ENCODE data around the gene CDH24. TPM values are rescaled to one million over a fixed set of nuclear protein-coding genes. Genes with fewer than 3 reads are reported as not detected.

The CDH24 gene
- total RNA-seq, 6 donors from 2014 or later: 2.0 to 8.0 (median 4.2) TPM

GRCh38 chr14:23063601-23064000 lies 6.3 kb upstream of the CDH24 start:
- Histone ChIP-seq H3K27me3 (no peaks in the 10 kb centered on the region), H3K27ac (no peak overlapping the region), H3K36me3 (peaks cover 48 to 100% (median 95%) of the 10 kb centered on the region in 4 donors), H3K4me3 (no peak overlapping the region), H3K4me1 (peaks cover 9 to 11% (median 10%) of the 10 kb centered on the region in 4 donors), H3K9me3 (no peaks in the 10 kb centered on the region)
- ATAC-seq (ENCODE audit: low FRiP score in 2 of 2) (no peak), DNase-seq (no peak)
- TF ChIP-seq EP300 (IDR thresholded peaks at IDR 0.05): no peak
- TF ChIP-seq, protein P1, sequence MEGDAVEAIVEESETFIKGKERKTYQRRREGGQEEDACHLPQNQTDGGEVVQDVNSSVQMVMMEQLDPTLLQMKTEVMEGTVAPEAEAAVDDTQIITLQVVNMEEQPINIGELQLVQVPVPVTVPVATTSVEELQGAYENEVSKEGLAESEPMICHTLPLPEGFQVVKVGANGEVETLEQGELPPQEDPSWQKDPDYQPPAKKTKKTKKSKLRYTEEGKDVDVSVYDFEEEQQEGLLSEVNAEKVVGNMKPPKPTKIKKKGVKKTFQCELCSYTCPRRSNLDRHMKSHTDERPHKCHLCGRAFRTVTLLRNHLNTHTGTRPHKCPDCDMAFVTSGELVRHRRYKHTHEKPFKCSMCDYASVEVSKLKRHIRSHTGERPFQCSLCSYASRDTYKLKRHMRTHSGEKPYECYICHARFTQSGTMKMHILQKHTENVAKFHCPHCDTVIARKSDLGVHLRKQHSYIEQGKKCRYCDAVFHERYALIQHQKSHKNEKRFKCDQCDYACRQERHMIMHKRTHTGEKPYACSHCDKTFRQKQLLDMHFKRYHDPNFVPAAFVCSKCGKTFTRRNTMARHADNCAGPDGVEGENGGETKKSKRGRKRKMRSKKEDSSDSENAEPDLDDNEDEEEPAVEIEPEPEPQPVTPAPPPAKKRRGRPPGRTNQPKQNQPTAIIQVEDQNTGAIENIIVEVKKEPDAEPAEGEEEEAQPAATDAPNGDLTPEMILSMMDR (IDR thresholded peaks at IDR 0.05): no peak
- no peak for TF ChIP-seq POLR2A (IDR thresholded peaks at IDR 0.05)
- no peak for TF ChIP-seq POLR2AphosphoS5 (IDR thresholded peaks at IDR 0.05)
- 92 to 95% methylated on average over 5 of the region's 5 CpGs for WGBS, 2 donors

DNA sequence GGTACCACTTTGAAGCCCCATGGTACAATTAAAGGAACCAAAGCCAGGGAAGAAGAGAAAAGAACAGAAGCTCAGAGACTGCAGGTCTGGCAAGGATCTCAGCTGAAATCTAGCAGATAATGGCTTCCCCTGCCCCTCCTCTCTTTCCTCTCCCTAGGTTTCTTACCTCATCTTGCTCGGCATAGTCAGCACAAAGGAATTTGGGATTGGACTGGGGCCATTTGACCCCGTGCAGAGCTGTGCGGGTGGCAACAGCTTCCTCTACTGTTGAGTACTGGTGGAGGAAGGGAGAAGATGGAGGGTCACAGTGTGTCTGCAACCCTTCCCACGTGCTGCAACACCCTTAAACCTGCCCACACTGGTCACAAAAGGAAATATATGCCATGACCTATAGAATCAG lies 4.7 kb upstream of the CDH24 start:
- ATAC-seq (ENCODE audit: low FRiP score in 2 of 2) (peak; percentile 38 to 64), DNase-seq (peak in 1 of 2 donors; percentile 72)
- Histone ChIP-seq H3K4me1 (peaks cover 13 to 17% (median 15%) of the 10 kb centered on the region in 4 donors), H3K27ac (peak overlapping the region in 3 of 4 donors; percentile 48 to 53 (median 49)), H3K4me3 (no peak overlapping the region), H3K36me3 (peaks cover 44 to 88% (median 81%) of the 10 kb centered on the region in 4 donors), H3K9me3 (no peaks in the 10 kb centered on the region), H3K27me3 (no peaks in the 10 kb centered on the region)
- TF ChIP-seq EP300 (IDR thresholded peaks at IDR 0.05): no peak
- peak in 1 of 2 donors; percentile 38 for TF ChIP-seq POLR2AphosphoS5 (IDR thresholded peaks at IDR 0.05)
- WGBS, 2 donors: 8 to 29% methylated on average over 4 of the region's 4 CpGs

DNA sequence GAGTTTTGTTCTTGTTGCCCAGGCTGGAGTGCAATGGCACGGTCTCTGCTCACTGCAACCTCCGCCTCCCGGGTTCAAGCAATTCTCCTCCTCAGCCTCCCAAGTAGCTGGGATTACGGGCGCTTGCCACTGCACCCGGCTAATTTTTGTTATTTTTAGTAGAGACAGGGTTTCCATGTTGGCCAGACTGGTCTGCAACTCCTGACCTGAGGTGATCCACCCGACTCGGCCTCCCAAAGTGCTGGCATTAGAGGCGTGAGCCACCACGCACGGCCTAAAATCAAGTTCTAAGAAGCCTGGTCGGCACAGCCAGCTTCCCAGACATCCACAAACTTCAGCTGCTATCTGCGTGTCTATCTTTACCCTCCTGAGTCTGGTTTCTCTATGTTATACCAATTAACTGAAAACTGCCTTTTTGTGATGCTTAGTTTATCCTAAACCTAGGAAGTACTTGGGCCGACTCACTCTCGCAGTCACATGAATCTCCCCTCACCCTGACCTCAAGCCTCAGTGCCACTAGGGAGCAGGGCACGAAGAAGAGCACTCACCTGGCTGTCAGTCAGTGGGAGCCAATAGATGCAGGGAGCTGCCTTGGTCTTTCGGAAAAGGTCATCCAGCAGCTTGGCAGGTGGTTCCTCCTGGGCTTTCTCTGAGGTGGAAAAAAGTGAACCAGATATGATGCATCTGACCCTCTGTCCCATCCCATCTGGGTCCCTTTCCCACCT lies 3.4 kb upstream of the CDH24 start:
- Histone ChIP-seq H3K27me3 (no peaks in the 10 kb centered on the region), H3K9me3 (no peaks in the 10 kb centered on the region), H3K4me1 (peaks cover 24 to 29% (median 28%) of the 10 kb centered on the region in 4 donors), H3K27ac (no peak overlapping the region), H3K36me3 (peaks cover 44 to 75% (median 68%) of the 10 kb centered on the region in 4 donors), H3K4me3 (no peak overlapping the region)
- WGBS, 2 donors: 94 to 96% methylated on average over 17 of the region's 17 CpGs
- TF ChIP-seq EP300 (IDR thresholded peaks at IDR 0.05): no peak
- no peak for TF ChIP-seq POLR2AphosphoS5 (IDR thresholded peaks at IDR 0.05)
- TF ChIP-seq, protein P1 (IDR thresholded peaks at IDR 0.05): no peak
- TF ChIP-seq POLR2A (IDR thresholded peaks at IDR 0.05): no peak
- DNase-seq (peak in 1 of 2 donors; percentile 3), ATAC-seq (ENCODE audit: low FRiP score in 2 of 2) (no peak)

DNA sequence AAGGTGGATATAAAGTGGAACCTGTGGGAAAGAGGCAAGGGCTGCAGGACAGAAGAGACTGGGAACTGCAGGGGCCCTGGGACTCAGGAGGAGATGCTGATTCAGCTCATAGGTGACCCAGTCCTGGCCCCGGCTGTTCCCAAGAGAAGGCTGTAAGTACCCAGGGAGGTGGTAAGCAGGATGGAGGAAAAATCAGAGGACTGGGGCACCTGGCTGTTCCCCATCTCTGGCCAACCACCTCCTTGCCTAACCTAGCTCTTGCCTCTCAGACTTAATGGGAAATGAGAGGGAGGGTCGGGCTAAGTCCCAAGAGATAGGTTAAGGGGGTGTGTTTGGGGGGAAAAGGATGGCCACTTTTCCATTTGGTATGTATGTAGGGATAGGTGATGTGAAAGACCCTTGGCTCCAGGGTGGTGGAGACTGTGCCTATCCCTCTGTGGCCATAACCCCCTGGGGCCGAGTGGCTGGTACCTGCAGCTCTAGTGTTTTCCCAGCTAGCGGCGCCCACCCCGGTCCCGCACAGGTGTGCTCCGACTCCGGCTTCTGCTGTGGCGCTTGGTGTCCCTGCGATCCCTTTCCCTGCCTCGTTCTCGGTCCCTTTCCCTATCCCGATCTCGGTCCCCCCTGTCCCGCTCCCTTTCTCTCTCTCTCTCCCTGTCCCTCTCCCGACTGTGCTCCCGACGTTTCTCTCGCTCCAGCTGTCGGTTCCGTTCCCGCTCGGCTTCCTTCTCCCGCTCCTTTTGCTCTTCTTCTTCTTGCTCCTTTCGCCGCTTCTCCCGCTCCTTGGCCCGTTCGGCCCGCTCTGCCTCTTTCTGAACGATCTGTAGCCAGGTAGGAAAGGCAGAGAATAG lies 1.6 kb upstream of the CDH24 start:
- ATAC-seq (ENCODE audit: low FRiP score in 2 of 2): no peak
- Histone ChIP-seq H3K9me3 (no peaks in the 10 kb centered on the region), H3K36me3 (peaks cover 38 to 57% (median 52%) of the 10 kb centered on the region in 4 donors), H3K27me3 (no peaks in the 10 kb centered on the region), H3K27ac (peak overlapping the region in 1 of 4 donors; percentile 82), H3K4me1 (peaks cover 24 to 30% (median 28%) of the 10 kb centered on the region in 4 donors), H3K4me3 (no peak overlapping the region)
- peak in 1 of 2 donors; percentile 71 for DNase-seq
- WGBS, 2 donors: 92 to 94% methylated on average over 32 of the region's 32 CpGs
- TF ChIP-seq POLR2AphosphoS5 (IDR thresholded peaks at IDR 0.05): no peak
- TF ChIP-seq POLR2A (IDR thresholded peaks at IDR 0.05): no peak
- TF ChIP-seq, protein P1 (IDR thresholded peaks at IDR 0.05): no peak
- no peak for TF ChIP-seq EP300 (IDR thresholded peaks at IDR 0.05)

Data from upper lobe of left lung (tissue), 6 donors.